H9 (cell line): ENCODE measurements around the gene GALNT13. TPM values are rescaled to one million over a fixed set of nuclear protein-coding genes. Genes with fewer than 3 reads are reported as not detected.

Experiments
- DNase-seq: peaks from one replicate; pipeline ENCODE4 v3.0.0-alpha.2; 2017
- H2AFZ ChIP-seq: one replicate; pipeline ENCODE4 v1.6.1; 2013; ENCODE audit warnings: mild to moderate bottlenecking, low read length, control low read depth, moderate library complexity
- H2AK5ac ChIP-seq: 2 replicates; pipeline ENCODE4 v1.6.1; 2013; ENCODE audit warnings: low read length, control low read depth, mixed read lengths; ENCODE audit not compliant: insufficient read length
- H2BK120ac ChIP-seq: one replicate; pipeline ENCODE4 v1.6.1; 2013; ENCODE audit warnings: low read depth, mild to moderate bottlenecking, low read length, control low read depth, inconsistent platforms; ENCODE audit not compliant: poor library complexity, severe bottlenecking
- H2BK12ac ChIP-seq: 2 replicates; pipeline ENCODE4 v1.6.1; 2013; ENCODE audit warnings: low read length, control low read depth, mixed read lengths, low read depth; ENCODE audit not compliant: insufficient read length
- H2BK15ac ChIP-seq: 2 replicates; pipeline ENCODE4 v1.6.1; 2013; ENCODE audit warnings: low read depth, low read length, control low read depth
- H2BK20ac ChIP-seq: one replicate; pipeline ENCODE4 v1.6.1; 2013; ENCODE audit warnings: low read depth, mild to moderate bottlenecking, low read length, control low read depth, inconsistent platforms; ENCODE audit not compliant: poor library complexity, severe bottlenecking
- H2BK5ac ChIP-seq: 2 replicates; pipeline ENCODE4 v1.6.1; 2013; ENCODE audit warnings: low read length, control low read depth, mixed read lengths; ENCODE audit not compliant: insufficient read length
- H3K14ac ChIP-seq: 2 replicates; pipeline ENCODE4 v1.6.1; 2013; ENCODE audit warnings: low read length, control low read depth; ENCODE audit not compliant: insufficient read depth
- H3K18ac ChIP-seq: 2 replicates; pipeline ENCODE4 v1.6.1; 2013; ENCODE audit warnings: low read depth, mild to moderate bottlenecking, mixed read lengths, low read length, control low read depth; ENCODE audit not compliant: insufficient read length
- H3K23ac ChIP-seq: 2 replicates; pipeline ENCODE4 v1.6.1; 2013; ENCODE audit warnings: low read length, control low read depth, mixed read lengths, low read depth; ENCODE audit not compliant: insufficient read length
- H3K23me2 ChIP-seq: 2 replicates; pipeline ENCODE4 v1.6.1; 2013; ENCODE audit warnings: low read depth, mild to moderate bottlenecking, mixed read lengths, low read length, control low read depth; ENCODE audit not compliant: insufficient read length, poor library complexity, severe bottlenecking
- H3K27ac ChIP-seq: 2 replicates; pipeline ENCODE4 v1.5.1; 2013; ENCODE audit warnings: low read length, control low read depth, mixed read lengths, low read depth; ENCODE audit not compliant: insufficient read length
- H3K27me3 ChIP-seq: 2 replicates; pipeline ENCODE4 v1.6.1; 2013; ENCODE audit warnings: low read length, control low read depth, inconsistent platforms; ENCODE audit not compliant: insufficient read depth
- H3K4ac ChIP-seq: 2 replicates; pipeline ENCODE4 v1.6.1; 2013; ENCODE audit warnings: low read depth, mild to moderate bottlenecking, control low read depth, inconsistent platforms, low read length, moderate library complexity
- H3K4me1 ChIP-seq: 2 replicates; pipeline ENCODE4 v1.6.1; 2013; ENCODE audit warnings: low read length, control low read depth, inconsistent platforms; ENCODE audit not compliant: insufficient read depth
- H3K4me2 ChIP-seq: 2 replicates; pipeline ENCODE4 v1.6.1; 2013; ENCODE audit warnings: low read length, control low read depth, mixed read lengths; ENCODE audit not compliant: insufficient read length, insufficient read depth
- H3K56ac ChIP-seq: 2 replicates; pipeline ENCODE4 v1.6.1; 2013; ENCODE audit warnings: low read depth, mild to moderate bottlenecking, mixed read lengths, low read length, control low read depth; ENCODE audit not compliant: insufficient read length
- H3K79me1 ChIP-seq: 2 replicates; pipeline ENCODE4 v1.6.1; 2013; ENCODE audit warnings: low read depth, mild to moderate bottlenecking, moderate library complexity, low read length, control low read depth, inconsistent platforms; ENCODE audit not compliant: insufficient read depth, poor library complexity, severe bottlenecking
- H3K79me2 ChIP-seq: 2 replicates; pipeline ENCODE4 v1.6.1; 2013; ENCODE audit warnings: low read length, control low read depth, inconsistent platforms; ENCODE audit not compliant: insufficient read depth
- H3K9ac ChIP-seq: 2 replicates; pipeline ENCODE4 v1.6.1; 2013; ENCODE audit warnings: low read length, control low read depth, mixed read lengths; ENCODE audit not compliant: insufficient read length; ENCODE audit errors: extremely low read depth
- H3K9me3 ChIP-seq: one replicate; pipeline ENCODE4 v1.6.1; 2013; ENCODE audit warnings: low read depth, low read length, inconsistent platforms; ENCODE audit not compliant: control insufficient read depth
- H3T11ph ChIP-seq: one replicate; pipeline ENCODE4 v1.6.1; 2013; ENCODE audit warnings: mild to moderate bottlenecking, low read length, control low read depth, inconsistent platforms
- H4K20me1 ChIP-seq: one replicate; pipeline ENCODE4 v1.6.1; 2013; ENCODE audit not compliant: control insufficient read depth, insufficient read length, insufficient read depth
- H4K5ac ChIP-seq: 2 replicates; pipeline ENCODE4 v1.6.1; 2013; ENCODE audit warnings: low read depth, mild to moderate bottlenecking, mixed read lengths, low read length, control low read depth; ENCODE audit not compliant: insufficient read length
- H4K8ac ChIP-seq: replicated peaks from 2 replicates; pipeline ENCODE4 v1.6.1; 2013; ENCODE audit warnings: low read length, control low read depth, mixed read lengths, low read depth; ENCODE audit not compliant: insufficient read length
- H4K91ac ChIP-seq: 2 replicates; pipeline ENCODE4 v1.6.1; 2013; ENCODE audit warnings: low read depth, mild to moderate bottlenecking, moderate library complexity, mixed read lengths, low read length, control low read depth; ENCODE audit not compliant: insufficient read length
- H3K27ac Mint-ChIP-seq, 3 experiments: 2 replicates in 2 of 3; 3 replicates in 1 of 3; pipeline ENCODE4 v1.8.0; 2020 to 2021; ENCODE audit warnings: mixed read lengths in 3 of 3, mild to moderate bottlenecking in 1 of 3, moderate library complexity in 1 of 3
- H3K27me3 Mint-ChIP-seq: 2 replicates; pipeline ENCODE4 v1.8.0; 2021; ENCODE audit warnings: low read depth, mild to moderate bottlenecking, moderate library complexity, mixed read lengths
- H3K36me3 Mint-ChIP-seq, 3 experiments: 2 replicates in 2 of 3; 3 replicates in 1 of 3; pipeline ENCODE4 v1.8.0; 2020 to 2021; ENCODE audit warnings: low read depth in 3 of 3, mixed read lengths in 3 of 3; ENCODE audit not compliant: insufficient read depth in 1 of 3
- H3K4me1 Mint-ChIP-seq, 2 experiments: 2 replicates each; pipeline ENCODE4 v1.8.0; 2020; ENCODE audit warnings: mixed read lengths in 2 of 2
- H3K4me3 Mint-ChIP-seq, 2 experiments: 2 replicates in 1 of 2; 3 replicates in 1 of 2; pipeline ENCODE4 v1.8.0; 2020 to 2021; ENCODE audit warnings: mild to moderate bottlenecking in 2 of 2, mixed read lengths in 2 of 2, moderate library complexity in 1 of 2
- H3K9me3 Mint-ChIP-seq, 2 experiments: 2 replicates in 1 of 2; 3 replicates in 1 of 2; pipeline ENCODE4 v1.8.0; 2020; ENCODE audit warnings: mild to moderate bottlenecking in 2 of 2, mixed read lengths in 2 of 2, moderate library complexity in 1 of 2
- CTCF ChIP-seq: fragments of 200-600 bp; sonication (generic); conservative IDR thresholded peaks from 3 replicates; pipeline ENCODE4 v1.8.0; 2021; ENCODE audit warnings: antibody characterized with exemption, mild to moderate bottlenecking
- WGBS: extraction: QIAGEN DNeasy Blood & Tissue Kit; methylation state at CpG from one replicate; pipeline ENCODE4 v1.1.7; 2013; ENCODE audit warnings: missing lambda C conversion rate, low lambda C conversion rate, mixed read lengths; ENCODE audit not compliant: insufficient read length; ENCODE audit errors: extremely low coverage; 5-methylcytosine and 5-hydroxymethylcytosine counted together
- total RNA-seq: library from RNA; stranded (reverse); gene quantifications from 2 replicates; pipeline ENCODE4 v1.2.1, GENCODE V29; 2021

GALNT13 gene
- total RNA-seq, 1 experiment from 2014 or later, result 6.6 TPM

GRCh38 chr2:153912798-153913396, 41.2 kb downstream of the GALNT13 start:
- Histone ChIP-seq H3K23ac (no peak overlapping the region), H3K14ac (no peak overlapping the region), H3K56ac (no peak overlapping the region), H2AK5ac (no peak overlapping the region), H3K79me2 (no peaks in the 10 kb centered on the region; the same call in 1 of the 2 replicates), H3K23me2 (no peaks in the 10 kb centered on the region), H4K5ac (no peak overlapping the region), H2AFZ (no peak overlapping the region), H3K27me3 (no peaks in the 10 kb centered on the region), H3K4ac (no peak overlapping the region), H2BK5ac (no peak overlapping the region), H3K18ac (no peak overlapping the region), H4K8ac (no peak overlapping the region), H3K4me2 (no peak overlapping the region), H4K91ac (no peak overlapping the region), H2BK20ac (no peak overlapping the region), H3T11ph (no peak overlapping the region), H2BK15ac (no peak overlapping the region), H3K4me1 (no peaks in the 10 kb centered on the region), H3K9ac (no peak overlapping the region), H2BK12ac (no peak overlapping the region), H4K20me1 (no peaks in the 10 kb centered on the region), H3K79me1 (no peaks in the 10 kb centered on the region), H3K9me3 (no peaks in the 10 kb centered on the region), H3K27ac (no peak overlapping the region), H2BK120ac (no peak overlapping the region)
- Mint-ChIP-seq H3K4me1 (peaks cover 0 to 5% of the 10 kb centered on the region in 2 experiments; a peak in 1 of 4 replicates), H3K27me3 (no peaks in the 10 kb centered on the region), H3K4me3 (no peak overlapping the region), H3K27ac (no peak overlapping the region), H3K9me3 (no peaks in the 10 kb centered on the region; a peak in 1 of 5 replicates), H3K36me3 (peaks cover 0 to 6% (median 0%) of the 10 kb centered on the region in 3 experiments; a peak in 2 of 7 replicates)
- WGBS, result no CpG with 5 or more reads among the region's 3 CpGs
- DNase-seq, result no peak
- TF ChIP-seq CTCF, result no peak
